ENCODE results near the gene STAP1. TPM values are rescaled to one million over a fixed set of nuclear protein-coding genes. Genes with fewer than 3 reads are reported as not detected.

Gene STAP1
- total RNA-seq, 1 experiment from 2014 or later: not detected

DNA sequence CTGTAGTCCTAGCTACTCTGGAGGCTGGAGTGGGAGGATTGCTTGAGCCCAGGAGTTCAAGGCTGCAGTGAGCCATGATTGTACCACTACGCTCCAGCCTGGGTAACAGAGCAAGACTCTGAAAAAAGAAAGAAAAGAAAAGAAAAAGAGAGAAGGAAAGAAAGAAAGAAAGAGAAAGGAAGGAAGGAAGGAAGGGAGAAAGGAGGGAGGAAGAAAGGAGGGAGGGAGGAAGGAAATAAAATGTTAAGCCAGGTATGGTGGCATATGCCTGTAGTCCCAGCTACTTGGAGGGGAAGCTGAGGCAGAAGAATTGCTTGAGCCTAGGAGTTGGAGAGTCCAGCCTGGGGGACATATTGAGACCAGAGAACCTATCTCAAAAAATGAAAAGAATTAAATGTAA, 12.0 kb downstream of the STAP1 start:
- Histone ChIP-seq H3K4me3 (replicated peaks in 1 of 2; ENCODE audit: low read depth in 1 of 2, low read length in 2 of 2) (no peak overlapping the region), H2AFZ (ENCODE audit: low read depth, low read length, poor library complexity, severe bottlenecking) (no peak overlapping the region), H4K20me1 (ENCODE audit: insufficient read depth) (no peaks in the 10 kb centered on the region), H3K36me3 (ENCODE audit: control insufficient read depth in 1 of 2, insufficient read depth in 2 of 2, low read length in 2 of 2) (no peaks in the 10 kb centered on the region), H3K27me3 (ENCODE audit: insufficient read depth, low read length) (no peaks in the 10 kb centered on the region), H3K4me1 (ENCODE audit: control insufficient read depth in 1 of 2, insufficient read depth in 2 of 2, low read length in 2 of 2) (no peaks in the 10 kb centered on the region), H3K79me2 (ENCODE audit: insufficient read depth, low read length) (no peaks in the 10 kb centered on the region), H3K9me3 (ENCODE audit: control insufficient read depth in 1 of 2, insufficient read depth in 1 of 2, low read depth in 1 of 2, low read length in 2 of 2) (no peaks in the 10 kb centered on the region), H3K9ac (ENCODE audit: low read length) (no peak overlapping the region), H3K27ac (ENCODE audit: low read depth, low read length) (no peak overlapping the region), H3K9me2 (ENCODE audit: insufficient read depth) (no peaks in the 10 kb centered on the region), H3K4me2 (ENCODE audit: low read length) (no peak overlapping the region)
- DNase-seq (ENCODE audit: low read depth, low spot score) (no peak), ATAC-seq (no peak)
- ChIA-PET POLR2A (no interaction called here), CTCF (no interaction called here), RAD21 (ENCODE audit: low non-redundant PET in 1 of 2, low total read pairs in 2 of 2, uncharacterized antibody in 2 of 2, unreplicated experiment in 2 of 2) (no interaction called here)
- BruUV-seq (replicated peaks): no TSS peak
- TF ChIP-seq ATF3 (IDR thresholded peaks at IDR 0.05): no peak
- no peak for TF ChIP-seq POLR2A (IDR thresholded peaks at IDR 0.05; ENCODE audit: borderline replicate concordance, extremely low read depth, insufficient read depth, insufficient read length)
- no peak for TF ChIP-seq ZBTB33 (IDR thresholded peaks at IDR 0.05; ENCODE audit: extremely low read depth, insufficient replicate concordance, low read length)
- TF ChIP-seq, protein P1, sequence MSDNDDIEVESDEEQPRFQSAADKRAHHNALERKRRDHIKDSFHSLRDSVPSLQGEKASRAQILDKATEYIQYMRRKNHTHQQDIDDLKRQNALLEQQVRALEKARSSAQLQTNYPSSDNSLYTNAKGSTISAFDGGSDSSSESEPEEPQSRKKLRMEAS (IDR thresholded peaks at IDR 0.05): no peak
- TF ChIP-seq REST (IDR thresholded peaks at IDR 0.05; ENCODE audit: low read depth): no peak
- TF ChIP-seq SIN3A (IDR thresholded peaks at IDR 0.05; ENCODE audit: low read depth): no peak
- TF ChIP-seq SP1 (IDR thresholded peaks at IDR 0.05; ENCODE audit: low read depth): no peak
- no peak for TF ChIP-seq EGR1 (IDR thresholded peaks at IDR 0.05; ENCODE audit: low read depth)
- no peak for TF ChIP-seq TCF7L2 (IDR thresholded peaks at IDR 0.05; ENCODE audit: borderline replicate concordance, extremely low read depth, insufficient read depth, insufficient read length)
- TF ChIP-seq POLR2AphosphoS5 (IDR thresholded peaks at IDR 0.05; ENCODE audit: low read depth, low read length): no peak
- TF ChIP-seq SRF (IDR thresholded peaks at IDR 0.05; ENCODE audit: low read depth): no peak
- intact Hi-C loops (cut with micrococcal nuclease): no loop called here

All from HCT116 (cell line).